GM12878 (cell line): ENCODE measurements around the gene NDUFV3.
"Not testable (repeated sequence)": the region's sequence is repeated elsewhere in the genome, so short reads cannot be mapped to it uniquely, and the experiment has no call there.

Source experiments
- CTCF ChIP-seq, 3 experiments: IDR thresholded peaks in 2 of 3; conservative IDR thresholded peaks in 1 of 3; 2 replicates each; pipeline ENCODE4 v1.5.1; 2011; ENCODE audit warnings: low read depth in 3 of 3, low read length in 3 of 3, mild to moderate bottlenecking in 3 of 3, control low read depth in 2 of 3, moderate library complexity in 2 of 3, inconsistent platforms in 1 of 3, mixed read lengths in 1 of 3; ENCODE audit not compliant: control insufficient read depth in 2 of 3, insufficient read depth in 1 of 3; ENCODE audit errors: extremely low read depth in 1 of 3
- EGR1 ChIP-seq, 2 experiments: IDR thresholded peaks; 1 replicate in 1 of 2; 2 replicates in 1 of 2; pipeline ENCODE4 v1.6.1; 2011 to 2012; ENCODE audit warnings: low read depth in 2 of 2, low read length in 2 of 2, borderline replicate concordance in 1 of 2, mild to moderate bottlenecking in 1 of 2, moderate library complexity in 1 of 2
- EZH2 ChIP-seq: IDR thresholded peaks from 2 replicates; pipeline ENCODE4 v1.6.1; 2012; ENCODE audit warnings: low read depth, mild to moderate bottlenecking, control low read depth, inconsistent platforms, low read length, borderline replicate concordance; ENCODE audit not compliant: control insufficient read depth
- FOS ChIP-seq: IDR thresholded peaks from 3 replicates; pipeline ENCODE4 v1.6.1; 2011; ENCODE audit warnings: borderline replicate concordance; ENCODE audit not compliant: insufficient read length; ENCODE audit errors: extremely low read depth
- POLR2A ChIP-seq: IDR thresholded peaks from 2 replicates; pipeline ENCODE4 v1.6.1; 2011; ENCODE audit warnings: low read depth, mild to moderate bottlenecking, low read length
- POLR2AphosphoS5 ChIP-seq: IDR thresholded peaks from 2 replicates; pipeline ENCODE4 v1.6.1; 2011; ENCODE audit warnings: mild to moderate bottlenecking, low read length, inconsistent platforms
- RBBP5 ChIP-seq: fragments of 200-600 bp; sonication (generic); conservative IDR thresholded peaks from 2 replicates; pipeline ENCODE4 v1.6.1; 2016
- SMC3 ChIP-seq: IDR thresholded peaks from 2 replicates; pipeline ENCODE4 v1.6.1; 2011; ENCODE audit warnings: low read length, improper control_type of control experiment, borderline replicate concordance
- SP1 ChIP-seq: IDR thresholded peaks from one replicate; pipeline ENCODE4 v1.6.1; 2011; ENCODE audit warnings: low read depth, low read length
- TARDBP ChIP-seq: IDR thresholded peaks from 2 replicates; pipeline ENCODE4 v1.6.1; 2016; ENCODE audit warnings: borderline replicate concordance
- TF ChIP-seq, protein P1 (sequence below): fragments of 450-650 bp; IDR thresholded peaks from 2 replicates; pipeline ENCODE4 v1.6.1; 2017; ENCODE audit warnings: antibody characterized with exemption, mild to moderate bottlenecking, moderate library complexity

GRCh38 chr21:42933973-42934372, 40.9 kb downstream of the NDUFV3 start:
- not testable (repeated sequence) for TF ChIP-seq RBBP5; EZH2; EGR1 (IDR thresholded peaks at IDR 0.05; ENCODE audit: borderline replicate concordance in 1 of 2, low read depth in 2 of 2, low read length in 2 of 2); POLR2AphosphoS5; TARDBP; CTCF (IDR thresholded peaks at IDR 0.05 in 2 of 3, conservative IDR thresholded peaks at IDR 0.05 in 1 of 3; ENCODE audit: control insufficient read depth in 2 of 3, extremely low read depth in 1 of 3, insufficient read depth in 1 of 3, low read depth in 3 of 3, low read length in 3 of 3); FOS; POLR2A; SP1; SMC3
- TF ChIP-seq, protein P1, sequence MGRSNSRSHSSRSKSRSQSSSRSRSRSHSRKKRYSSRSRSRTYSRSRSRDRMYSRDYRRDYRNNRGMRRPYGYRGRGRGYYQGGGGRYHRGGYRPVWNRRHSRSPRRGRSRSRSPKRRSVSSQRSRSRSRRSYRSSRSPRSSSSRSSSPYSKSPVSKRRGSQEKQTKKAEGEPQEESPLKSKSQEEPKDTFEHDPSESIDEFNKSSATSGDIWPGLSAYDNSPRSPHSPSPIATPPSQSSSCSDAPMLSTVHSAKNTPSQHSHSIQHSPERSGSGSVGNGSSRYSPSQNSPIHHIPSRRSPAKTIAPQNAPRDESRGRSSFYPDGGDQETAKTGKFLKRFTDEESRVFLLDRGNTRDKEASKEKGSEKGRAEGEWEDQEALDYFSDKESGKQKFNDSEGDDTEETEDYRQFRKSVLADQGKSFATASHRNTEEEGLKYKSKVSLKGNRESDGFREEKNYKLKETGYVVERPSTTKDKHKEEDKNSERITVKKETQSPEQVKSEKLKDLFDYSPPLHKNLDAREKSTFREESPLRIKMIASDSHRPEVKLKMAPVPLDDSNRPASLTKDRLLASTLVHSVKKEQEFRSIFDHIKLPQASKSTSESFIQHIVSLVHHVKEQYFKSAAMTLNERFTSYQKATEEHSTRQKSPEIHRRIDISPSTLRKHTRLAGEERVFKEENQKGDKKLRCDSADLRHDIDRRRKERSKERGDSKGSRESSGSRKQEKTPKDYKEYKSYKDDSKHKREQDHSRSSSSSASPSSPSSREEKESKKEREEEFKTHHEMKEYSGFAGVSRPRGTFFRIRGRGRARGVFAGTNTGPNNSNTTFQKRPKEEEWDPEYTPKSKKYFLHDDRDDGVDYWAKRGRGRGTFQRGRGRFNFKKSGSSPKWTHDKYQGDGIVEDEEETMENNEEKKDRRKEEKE: not testable (repeated sequence)
